A673 (cell line): ENCODE data around the gene SMIM8. TPM values are rescaled to one million over a fixed set of nuclear protein-coding genes. Genes with fewer than 3 reads are reported as not detected.

Experiments used
- BruUV-seq: library from RNA; stranded (reverse); fragments of 400-500 nt; replicated peaks from 2 replicates; lab custom pipeline; 2021; lab: Mats Ljungman, UMichigan
- CTCF ChIA-PET: fragments of 300-600 bp; sonication (Branson Sonifier 250); formaldehyde crosslinking; loops from one replicate; lab custom pipeline; 2022; ENCODE audit warnings: antibody characterized with exemption; lab: Charles Lee
- POLR2A ChIA-PET: fragments of 300-600 bp; sonication (Branson Sonifier 250); formaldehyde crosslinking; loops from one replicate; lab custom pipeline; 2022; ENCODE audit warnings: antibody characterized with exemption; ENCODE audit not compliant: low non-redundant PET; lab: Charles Lee
- DNase-seq: peaks from one replicate; pipeline ENCODE4 v3.0.0-alpha.2; 2015; ENCODE audit warnings: low spot score
- H3K27ac ChIP-seq: fragments of 200-600 bp; sonication (generic); 2 replicates; pipeline ENCODE4 v1.5.1; 2016; ENCODE audit warnings: mixed run types, low read depth, mild to moderate bottlenecking, mixed read lengths, antibody characterized with exemption, low read length; ENCODE audit not compliant: poor library complexity, severe bottlenecking
- H3K27me3 ChIP-seq: fragments of 200-600 bp; sonication (generic); replicated peaks from 2 replicates; pipeline ENCODE4 v1.6.1; 2017; ENCODE audit warnings: mixed run types, low read depth, mild to moderate bottlenecking, mixed read lengths, antibody characterized with exemption, low read length; ENCODE audit not compliant: insufficient read depth, poor library complexity
- H3K36me3 ChIP-seq: fragments of 200-600 bp; sonication (generic); 2 replicates; pipeline ENCODE4 v1.6.1; 2016; ENCODE audit warnings: mixed run types, mild to moderate bottlenecking, mixed read lengths, antibody characterized with exemption, low read length; ENCODE audit not compliant: insufficient read depth, poor library complexity, severe bottlenecking
- H3K4me1 ChIP-seq: fragments of 200-600 bp; sonication (generic); 2 replicates; pipeline ENCODE4 v1.6.1; 2017; ENCODE audit warnings: mixed run types, mild to moderate bottlenecking, mixed read lengths, antibody characterized with exemption, low read length; ENCODE audit not compliant: insufficient read depth, poor library complexity, severe bottlenecking
- H3K4me3 ChIP-seq: fragments of 200-600 bp; sonication (generic); 2 replicates; pipeline ENCODE4 v1.5.1; 2016; ENCODE audit warnings: low read depth, mixed run types, mild to moderate bottlenecking, mixed read lengths, low read length; ENCODE audit not compliant: poor library complexity, severe bottlenecking
- H3K9me3 ChIP-seq: fragments of 200-600 bp; sonication (generic); 2 replicates; pipeline ENCODE4 v1.6.1; 2016; ENCODE audit warnings: mixed run types, low read depth, mild to moderate bottlenecking, mixed read lengths, antibody characterized with exemption, low read length; ENCODE audit not compliant: poor library complexity, severe bottlenecking
- CTCF ChIP-seq: fragments of 300-800, 200-600 bp; sonication (generic); conservative IDR thresholded peaks from 2 replicates; pipeline ENCODE4 v1.5.1; 2017; ENCODE audit warnings: low read depth, mild to moderate bottlenecking, antibody characterized with exemption, low read length, moderate library complexity, mixed read lengths
- EZH2 ChIP-seq: fragments of 200-600 bp; sonication (generic); IDR thresholded peaks from 2 replicates; pipeline ENCODE4 v1.6.1; 2017; ENCODE audit warnings: borderline replicate concordance, low read depth, mild to moderate bottlenecking, mixed read lengths, antibody characterized with exemption, low read length; ENCODE audit not compliant: poor library complexity, severe bottlenecking
- intact Hi-C: fragments of 100-400 bp; cut with micrococcal nuclease; formaldehyde crosslinking; loops from one replicate; pipeline ENCODE4 v1.10.0; 2022; ENCODE audit not compliant: unreplicated experiment
- total RNA-seq: library from RNA; stranded (reverse); gene quantifications from 2 replicates; pipeline ENCODE4 v1.2.3, GENCODE V29; 2021

The SMIM8 gene
- total RNA-seq, 1 experiment from 2014 or later, result 18.8 TPM

- no peaks in the 10 kb centered on the region for H3K36me3 ChIP-seq
- POLR2A ChIA-PET, result no interaction called here
- intact Hi-C loops, result no loop called here
- H3K4me3 ChIP-seq, result no peak overlapping the region
- no peaks in the 10 kb centered on the region for H3K9me3 ChIP-seq
- no peaks in the 10 kb centered on the region for H3K4me1 ChIP-seq
- BruUV-seq, result no TSS peak
- TF ChIP-seq CTCF, result no peak
- no peak for TF ChIP-seq EZH2
- no peak overlapping the region for H3K27ac ChIP-seq
- DNase-seq, result no peak
- no peaks in the 10 kb centered on the region for H3K27me3 ChIP-seq
- CTCF ChIA-PET, result no interaction called here
These were observed 42.3 kb downstream of the SMIM8 start for GRCh38 chr6:87364602-87365252.

GRCh38 chr6:87366072-87366827, 43.9 kb downstream of the SMIM8 start:
- BruUV-seq, result no TSS peak
- Histone ChIP-seq H3K27me3 (no peaks in the 10 kb centered on the region), H3K9me3 (no peaks in the 10 kb centered on the region), H3K4me1 (no peaks in the 10 kb centered on the region), H3K4me3 (no peak overlapping the region), H3K36me3 (no peaks in the 10 kb centered on the region), H3K27ac (no peak overlapping the region)
- TF ChIP-seq CTCF (no peak), EZH2 (no peak)
- intact Hi-C loops, result no loop called here
- ChIA-PET CTCF (no interaction called here), POLR2A (no interaction called here)
- no peak for DNase-seq

GRCh38 chr6:87366899-87367298, 44.5 kb downstream of the SMIM8 start:
- no peak for TF ChIP-seq CTCF
- TF ChIP-seq EZH2, result no peak
- H3K27me3 ChIP-seq, result no peaks in the 10 kb centered on the region
- H3K36me3 ChIP-seq, result no peaks in the 10 kb centered on the region
- CTCF ChIA-PET, result no interaction called here
- no peaks in the 10 kb centered on the region for H3K9me3 ChIP-seq
- DNase-seq, result no peak
- H3K4me3 ChIP-seq, result no peak overlapping the region
- no peaks in the 10 kb centered on the region for H3K4me1 ChIP-seq
- POLR2A ChIA-PET, result no interaction called here
- BruUV-seq, result no TSS peak
- H3K27ac ChIP-seq, result no peak overlapping the region
- intact Hi-C loops, result no loop called here
